A673 (cell line): ENCODE measurements around the gene LEMD1. TPM values are rescaled to one million over a fixed set of nuclear protein-coding genes. Genes with fewer than 3 reads are reported as not detected.

ENCODE experiments used
- BruUV-seq: library from RNA; stranded (reverse); fragments of 400-500 nt; replicated peaks from 2 replicates; lab custom pipeline; 2021; lab: Mats Ljungman, UMichigan
- CTCF ChIA-PET: fragments of 300-600 bp; sonication (Branson Sonifier 250); formaldehyde crosslinking; loops from one replicate; lab custom pipeline; 2022; ENCODE audit warnings: antibody characterized with exemption; lab: Charles Lee
- POLR2A ChIA-PET: fragments of 300-600 bp; sonication (Branson Sonifier 250); formaldehyde crosslinking; loops from one replicate; lab custom pipeline; 2022; ENCODE audit warnings: antibody characterized with exemption; ENCODE audit not compliant: low non-redundant PET; lab: Charles Lee
- DNase-seq: peaks from one replicate; pipeline ENCODE4 v3.0.0-alpha.2; 2015; ENCODE audit warnings: low spot score
- H3K27ac ChIP-seq: fragments of 200-600 bp; sonication (generic); 2 replicates; pipeline ENCODE4 v1.5.1; 2016; ENCODE audit warnings: mixed run types, low read depth, mild to moderate bottlenecking, mixed read lengths, antibody characterized with exemption, low read length; ENCODE audit not compliant: poor library complexity, severe bottlenecking
- H3K27me3 ChIP-seq: fragments of 200-600 bp; sonication (generic); replicated peaks from 2 replicates; pipeline ENCODE4 v1.6.1; 2017; ENCODE audit warnings: mixed run types, low read depth, mild to moderate bottlenecking, mixed read lengths, antibody characterized with exemption, low read length; ENCODE audit not compliant: insufficient read depth, poor library complexity
- H3K36me3 ChIP-seq: fragments of 200-600 bp; sonication (generic); 2 replicates; pipeline ENCODE4 v1.6.1; 2016; ENCODE audit warnings: mixed run types, mild to moderate bottlenecking, mixed read lengths, antibody characterized with exemption, low read length; ENCODE audit not compliant: insufficient read depth, poor library complexity, severe bottlenecking
- H3K4me1 ChIP-seq: fragments of 200-600 bp; sonication (generic); 2 replicates; pipeline ENCODE4 v1.6.1; 2017; ENCODE audit warnings: mixed run types, mild to moderate bottlenecking, mixed read lengths, antibody characterized with exemption, low read length; ENCODE audit not compliant: insufficient read depth, poor library complexity, severe bottlenecking
- H3K4me3 ChIP-seq: fragments of 200-600 bp; sonication (generic); 2 replicates; pipeline ENCODE4 v1.5.1; 2016; ENCODE audit warnings: low read depth, mixed run types, mild to moderate bottlenecking, mixed read lengths, low read length; ENCODE audit not compliant: poor library complexity, severe bottlenecking
- H3K9me3 ChIP-seq: fragments of 200-600 bp; sonication (generic); 2 replicates; pipeline ENCODE4 v1.6.1; 2016; ENCODE audit warnings: mixed run types, low read depth, mild to moderate bottlenecking, mixed read lengths, antibody characterized with exemption, low read length; ENCODE audit not compliant: poor library complexity, severe bottlenecking
- EZH2 ChIP-seq: fragments of 200-600 bp; sonication (generic); IDR thresholded peaks from 2 replicates; pipeline ENCODE4 v1.6.1; 2017; ENCODE audit warnings: borderline replicate concordance, low read depth, mild to moderate bottlenecking, mixed read lengths, antibody characterized with exemption, low read length; ENCODE audit not compliant: poor library complexity, severe bottlenecking
- intact Hi-C: fragments of 100-400 bp; cut with micrococcal nuclease; formaldehyde crosslinking; loops from one replicate; pipeline ENCODE4 v1.10.0; 2022; ENCODE audit not compliant: unreplicated experiment
- microRNA-seq: library from miRNA; unstranded; fragments of <30 nt; microRNA quantifications from one replicate; pipeline ENCODE4 v1.2.0, GENCODE V29; 2021
- total RNA-seq: library from RNA; stranded (reverse); gene quantifications from 2 replicates; pipeline ENCODE4 v1.2.3, GENCODE V29; 2021
- TF ChIP-seq, protein P1 (sequence below): fragments of 300-800, 200-600 bp; sonication (generic); conservative IDR thresholded peaks from 2 replicates; pipeline ENCODE4 v1.5.1; 2017; ENCODE audit warnings: low read depth, mild to moderate bottlenecking, antibody characterized with exemption, low read length, moderate library complexity, mixed read lengths

Gene LEMD1
- total RNA-seq, 1 experiment from 2014 or later: 1.5 TPM

DNA sequence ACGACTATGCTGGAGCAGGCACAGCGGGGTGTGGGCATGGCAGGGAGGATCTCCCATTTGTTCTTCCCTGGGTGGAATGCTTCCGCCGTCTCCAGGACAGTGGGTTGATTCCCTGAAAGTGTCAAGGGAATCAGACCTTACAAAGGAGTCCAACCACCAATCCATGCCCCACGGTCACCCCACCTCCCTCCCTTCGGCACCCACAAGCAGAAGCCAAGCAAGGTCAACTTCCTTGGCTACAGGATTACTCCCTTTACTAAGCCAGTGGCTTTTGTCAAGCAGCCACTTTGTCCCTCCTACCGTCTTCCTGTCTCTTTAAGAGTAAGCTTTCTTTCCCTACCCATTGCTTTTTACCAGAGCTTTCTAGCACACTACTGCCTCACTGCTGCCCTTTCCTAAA, 84.4 kb downstream of the LEMD1 start:
- no peaks in the 10 kb centered on the region for H3K36me3 ChIP-seq
- no peaks in the 10 kb centered on the region for H3K9me3 ChIP-seq
- BruUV-seq: no TSS peak
- H3K27me3 ChIP-seq: no peaks in the 10 kb centered on the region
- H3K27ac ChIP-seq: no peak overlapping the region
- POLR2A ChIA-PET: no interaction called here
- H3K4me1 ChIP-seq: no peaks in the 10 kb centered on the region
- DNase-seq: no peak
- intact Hi-C loops: no loop called here
- TF ChIP-seq EZH2: no peak
- TF ChIP-seq, protein P1, sequence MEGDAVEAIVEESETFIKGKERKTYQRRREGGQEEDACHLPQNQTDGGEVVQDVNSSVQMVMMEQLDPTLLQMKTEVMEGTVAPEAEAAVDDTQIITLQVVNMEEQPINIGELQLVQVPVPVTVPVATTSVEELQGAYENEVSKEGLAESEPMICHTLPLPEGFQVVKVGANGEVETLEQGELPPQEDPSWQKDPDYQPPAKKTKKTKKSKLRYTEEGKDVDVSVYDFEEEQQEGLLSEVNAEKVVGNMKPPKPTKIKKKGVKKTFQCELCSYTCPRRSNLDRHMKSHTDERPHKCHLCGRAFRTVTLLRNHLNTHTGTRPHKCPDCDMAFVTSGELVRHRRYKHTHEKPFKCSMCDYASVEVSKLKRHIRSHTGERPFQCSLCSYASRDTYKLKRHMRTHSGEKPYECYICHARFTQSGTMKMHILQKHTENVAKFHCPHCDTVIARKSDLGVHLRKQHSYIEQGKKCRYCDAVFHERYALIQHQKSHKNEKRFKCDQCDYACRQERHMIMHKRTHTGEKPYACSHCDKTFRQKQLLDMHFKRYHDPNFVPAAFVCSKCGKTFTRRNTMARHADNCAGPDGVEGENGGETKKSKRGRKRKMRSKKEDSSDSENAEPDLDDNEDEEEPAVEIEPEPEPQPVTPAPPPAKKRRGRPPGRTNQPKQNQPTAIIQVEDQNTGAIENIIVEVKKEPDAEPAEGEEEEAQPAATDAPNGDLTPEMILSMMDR: no peak
- CTCF ChIA-PET: interaction anchor here (0.5 to 1.4 kb wide), 3 partner anchors 12 to 24 kb away, joined by 3 to 6 read pairs (median 6); no protein-coding TSS in a partner anchor
- no peak overlapping the region for H3K4me3 ChIP-seq

DNA sequence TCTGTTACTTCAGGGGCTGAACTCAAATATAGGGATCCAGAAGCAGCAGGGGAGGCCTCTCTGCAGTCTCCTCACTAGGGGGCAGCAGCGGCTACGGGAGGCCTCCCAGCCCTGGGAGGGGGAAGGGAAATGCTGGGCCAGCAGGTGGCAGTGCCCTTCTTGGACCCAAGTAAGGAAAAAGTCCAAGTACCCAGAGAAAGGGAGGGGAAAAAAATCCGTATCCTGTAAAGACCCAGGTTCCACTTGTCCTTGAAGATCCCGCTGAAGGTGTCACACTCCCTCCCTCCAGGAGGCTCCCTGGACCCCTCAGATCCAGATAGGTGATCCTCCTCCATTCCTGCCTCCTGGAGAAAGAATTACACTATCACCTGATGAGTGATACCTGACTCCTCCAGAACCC, 86.2 kb downstream of the LEMD1 start:
- no peak for TF ChIP-seq EZH2
- TF ChIP-seq, protein P1: peak; percentile 99
- H3K27ac ChIP-seq: no peak overlapping the region
- no peaks in the 10 kb centered on the region for H3K27me3 ChIP-seq
- H3K4me1 ChIP-seq: no peaks in the 10 kb centered on the region
- H3K9me3 ChIP-seq: no peaks in the 10 kb centered on the region
- DNase-seq: peak; percentile 84
- ChIA-PET POLR2A (no interaction called here), CTCF (interaction anchor here (0.5 to 2.1 kb wide), 9 partner anchors 10 to 513 kb away, joined by 3 to 13 read pairs (median 5); no protein-coding TSS in a partner anchor)
- no TSS peak for BruUV-seq
- H3K4me3 ChIP-seq: no peak overlapping the region
- intact Hi-C loops: loop anchor here (1.0 kb wide), 2 partner anchors 150 to 189 kb away; no protein-coding TSS in a partner anchor
- H3K36me3 ChIP-seq: no peaks in the 10 kb centered on the region

DNA sequence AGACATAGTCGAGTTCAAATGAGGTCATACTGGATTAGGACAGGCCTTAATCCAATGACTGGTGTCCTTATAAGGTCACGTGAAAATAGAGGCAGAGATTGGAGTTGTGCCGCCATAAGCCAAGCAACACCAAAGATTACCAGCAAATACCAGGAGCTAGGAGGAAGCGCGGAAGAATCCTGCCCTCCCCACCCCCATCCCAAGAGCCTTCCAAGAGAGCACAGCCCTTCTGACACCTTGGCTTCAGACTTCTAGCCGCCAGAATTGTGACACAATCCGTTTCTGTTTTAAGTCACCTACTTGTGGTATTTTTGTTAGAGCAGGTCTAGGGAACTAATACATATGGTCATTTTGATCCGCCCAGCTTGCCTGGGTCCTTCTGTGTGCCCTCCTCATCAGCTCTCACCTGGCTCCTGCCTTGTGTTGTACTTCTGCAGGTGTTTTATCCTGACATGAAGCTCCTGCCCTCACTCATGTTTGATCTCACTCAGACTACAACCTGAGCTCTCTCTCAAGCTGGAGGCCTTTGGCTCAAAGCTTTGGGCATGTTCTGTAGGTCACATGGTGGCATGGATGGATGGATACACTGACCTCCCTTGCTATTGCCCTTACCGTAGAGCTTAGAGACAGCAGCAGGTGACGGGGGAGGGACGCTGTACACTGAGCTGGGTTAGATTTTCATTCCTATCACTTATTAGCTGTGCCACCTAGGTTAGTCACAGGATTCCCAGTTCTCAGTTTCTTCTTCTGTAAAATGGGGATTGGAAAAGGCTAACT, 89.7 kb downstream of the LEMD1 start:
- no peaks in the 10 kb centered on the region for H3K4me1 ChIP-seq
- H3K4me3 ChIP-seq: no peak overlapping the region
- H3K27me3 ChIP-seq: peaks cover under 1% of the 10 kb centered on the region
- H3K27ac ChIP-seq: no peak overlapping the region
- no peak for DNase-seq
- TF ChIP-seq, protein P1: no peak
- no peak for TF ChIP-seq EZH2
- no TSS peak for BruUV-seq
- no peaks in the 10 kb centered on the region for H3K36me3 ChIP-seq
- ChIA-PET POLR2A (no interaction called here), CTCF (no interaction called here)
- intact Hi-C loops: no loop called here
- H3K9me3 ChIP-seq: no peaks in the 10 kb centered on the region

Small RNAs within 50 kb of the gene (microRNA-seq; reads per million reads assigned to microRNA genes)
- gene MIR135B: 257 reads per million, percentile 71 among the genes with 10 or more reads in this experiment

Other genes starting within 250 kb of the LEMD1 start
- 7.1 and 7.5 TPM in 2 replicates for gene DSTYK, start 210.4 kb downstream of the LEMD1 start, total RNA-seq
- 2.2 and 3.0 TPM in 2 replicates for gene TMCC2, start 194.1 kb downstream of the LEMD1 start, total RNA-seq
- 0.45 and 0.83 TPM in 2 replicates for gene NUAK2, start 100.3 kb downstream of the LEMD1 start, total RNA-seq
- gene KLHDC8A, start 65.1 kb downstream of the LEMD1 start, total RNA-seq: 0.39 TPM in 1 of 2 replicates, not detected in the other
- gene BLACAT1, start 34.0 kb upstream of the LEMD1 start, total RNA-seq: 0.45 and 2.0 TPM in 2 replicates
- 9.2 and 29.3 TPM in 2 replicates for gene CDK18, start 82.6 kb upstream of the LEMD1 start, total RNA-seq
- gene ELK4, start 210.0 kb upstream of the LEMD1 start, total RNA-seq: 35.4 and 38.2 TPM in 2 replicates